Gastroesophageal sphincter (tissue), 4 donors: ENCODE results near the gene GDPGP1. TPM values are rescaled to one million over a fixed set of nuclear protein-coding genes. Genes with fewer than 3 reads are reported as not detected.

Experiments used
- ATAC-seq: fragments of 150-250 bp; one replicate; pipeline ENCODE4 v1.9.1; 2016; ENCODE audit warnings: mild to moderate bottlenecking, moderate library complexity
- H3K27ac ChIP-seq, 4 donors: fragments of 200-600 bp; sonication (generic) in 3 of 4; 1 replicate in 3 of 4; 2 replicates in 1 of 4; pipeline ENCODE4 v1.5.1; 2016 to 2019
- H3K27me3 ChIP-seq: fragments of 200-600 bp; sonication (generic); one replicate; pipeline ENCODE4 v1.5.1; 2019
- H3K36me3 ChIP-seq, 2 donors: fragments of 200-600 bp; sonication (generic); one replicate each; pipeline ENCODE4 v1.5.1; 2019; ENCODE audit warnings: control low read depth in 1 of 2
- H3K4me1 ChIP-seq, 3 donors: fragments of 200-600 bp; sonication (generic); 1 replicate in 2 of 3; 2 replicates in 1 of 3; pipeline ENCODE4 v1.5.1; 2016 to 2019; ENCODE audit warnings: control low read depth in 2 of 3
- H3K4me3 ChIP-seq, 2 donors: fragments of 200-600 bp; sonication (generic); one replicate each; pipeline ENCODE4 v1.5.1; 2019; ENCODE audit warnings: mild to moderate bottlenecking in 1 of 2, moderate library complexity in 1 of 2
- H3K9me3 ChIP-seq, 3 donors: fragments of 200-600 bp; sonication (generic); one replicate each; pipeline ENCODE4 v1.5.1; 2017 to 2019; ENCODE audit warnings: control low read depth in 2 of 3
- CTCF ChIP-seq, 4 experiments: fragments of 200-600 bp in 2 of 4; fragments of 450-650 bp in 2 of 4; sonication (generic) in 1 of 4; IDR thresholded peaks; one replicate each; pipeline ENCODE4 v1.5.1; 2017 to 2019; ENCODE audit warnings: antibody characterized with exemption in 4 of 4, mild to moderate bottlenecking in 2 of 4, moderate library complexity in 2 of 4
- EP300 ChIP-seq: sonication (generic); formaldehyde crosslinking; IDR thresholded peaks from one replicate; pipeline ENCODE4 v1.6.1; 2017; ENCODE audit warnings: antibody characterized with exemption, mild to moderate bottlenecking
- POLR2A ChIP-seq, 2 donors: fragments of 450-650 bp; IDR thresholded peaks; one replicate each; pipeline ENCODE4 v1.6.1; 2017; ENCODE audit warnings: antibody characterized with exemption in 2 of 2, mild to moderate bottlenecking in 2 of 2, moderate library complexity in 1 of 2
- POLR2AphosphoS5 ChIP-seq: sonication (generic); formaldehyde crosslinking; IDR thresholded peaks from one replicate; pipeline ENCODE4 v1.6.1; 2017; ENCODE audit warnings: antibody characterized with exemption
- WGBS, 2 donors: methylation state at CpG; one replicate each; pipeline ENCODE4 v1.1.5; 2018; ENCODE audit warnings: low coverage in 1 of 2; 5-methylcytosine and 5-hydroxymethylcytosine counted together
- total RNA-seq, 4 donors: library from RNA; depleted of rRNA; stranded (reverse); fragments of >200 nt; gene quantifications; one replicate each; pipeline ENCODE4 v1.1.0, GENCODE V29; 2016

GDPGP1 gene
- total RNA-seq, 4 donors from 2014 or later = 2.0 to 8.9 (median 7.5) TPM

GRCh38 chr15:90213122-90213817 is 20.7 kb upstream of the GDPGP1 start:
- Histone ChIP-seq H3K36me3 (peaks cover 0 to 59% of the 10 kb centered on the region in 2 donors), H3K4me1 (peaks cover 0 to 45% (median 15%) of the 10 kb centered on the region in 3 donors), H3K9me3 (no peaks in the 10 kb centered on the region), H3K27me3 (no peaks in the 10 kb centered on the region), H3K4me3 (no peak overlapping the region), H3K27ac (peak overlapping the region in 3 of 4 donors; percentile 26 to 36 (median 29))
- WGBS, 2 donors = 60 to 76% methylated on average over 5 to 8 of the region's 12 CpGs
- no peak for ATAC-seq
- TF ChIP-seq CTCF (IDR thresholded peaks at IDR 0.05) (no peak), EP300 (no peak), POLR2AphosphoS5 (no peak), POLR2A (IDR thresholded peaks at IDR 0.05) (no peak)

- Histone ChIP-seq H3K27me3 (no peaks in the 10 kb centered on the region), H3K36me3 (peaks cover 0 to 64% of the 10 kb centered on the region in 2 donors), H3K9me3 (no peaks in the 10 kb centered on the region), H3K27ac (peak overlapping the region in 2 of 4 donors; percentile 26 to 29), H3K4me1 (peaks cover 0 to 50% (median 15%) of the 10 kb centered on the region in 3 donors), H3K4me3 (no peak overlapping the region)
- no peak for ATAC-seq
- WGBS, 2 donors = 80% methylated on average over 5 of the region's 11 CpGs; no CpG with 5 or more reads in 1 of the 2 donors
- no peak for TF ChIP-seq POLR2A (IDR thresholded peaks at IDR 0.05)
- no peak for TF ChIP-seq CTCF (IDR thresholded peaks at IDR 0.05)
- TF ChIP-seq EP300 = no peak
- no peak for TF ChIP-seq POLR2AphosphoS5
These were observed 20.2 kb upstream of the GDPGP1 start for GRCh38 chr15:90213818-90214204.

GRCh38 chr15:90214553-90215196 is 19.3 kb upstream of the GDPGP1 start:
- no peak overlapping the region for H3K4me3 ChIP-seq
- no peaks in the 10 kb centered on the region for H3K27me3 ChIP-seq
- no peak overlapping the region for H3K27ac ChIP-seq
- no peaks in the 10 kb centered on the region for H3K9me3 ChIP-seq
- H3K4me1 ChIP-seq = peaks cover 0 to 59% (median 15%) of the 10 kb centered on the region in 3 donors
- WGBS, 2 donors = 71 to 81% methylated on average over 6 to 8 of the region's 8 CpGs
- TF ChIP-seq CTCF (IDR thresholded peaks at IDR 0.05) (peak in 2 of 4 experiments; percentile 8 to 18), POLR2A (IDR thresholded peaks at IDR 0.05) (no peak), POLR2AphosphoS5 (no peak), EP300 (no peak)
- peaks cover 0 to 57% of the 10 kb centered on the region in 2 donors for H3K36me3 ChIP-seq
- no peak for ATAC-seq

GRCh38 chr15:90217671-90218394 is 16.2 kb upstream of the GDPGP1 start:
- H3K27me3 ChIP-seq = no peaks in the 10 kb centered on the region
- TF ChIP-seq EP300 = no peak
- TF ChIP-seq CTCF (IDR thresholded peaks at IDR 0.05) = no peak
- TF ChIP-seq POLR2AphosphoS5 = no peak
- no peak for TF ChIP-seq POLR2A (IDR thresholded peaks at IDR 0.05)
- H3K4me1 ChIP-seq = peaks cover 0 to 49% (median 4%) of the 10 kb centered on the region in 3 donors
- peaks cover 0 to 56% of the 10 kb centered on the region in 2 donors for H3K36me3 ChIP-seq
- no peak overlapping the region for H3K4me3 ChIP-seq
- ATAC-seq = no peak
- H3K9me3 ChIP-seq = no peaks in the 10 kb centered on the region
- 67 to 85% methylated on average over 1 to 5 of the region's 9 CpGs for WGBS, 2 donors
- H3K27ac ChIP-seq = peak overlapping the region in 1 of 4 donors; percentile 16
